ENCODE results near the gene MAST3.

The MAST3 gene

DNA sequence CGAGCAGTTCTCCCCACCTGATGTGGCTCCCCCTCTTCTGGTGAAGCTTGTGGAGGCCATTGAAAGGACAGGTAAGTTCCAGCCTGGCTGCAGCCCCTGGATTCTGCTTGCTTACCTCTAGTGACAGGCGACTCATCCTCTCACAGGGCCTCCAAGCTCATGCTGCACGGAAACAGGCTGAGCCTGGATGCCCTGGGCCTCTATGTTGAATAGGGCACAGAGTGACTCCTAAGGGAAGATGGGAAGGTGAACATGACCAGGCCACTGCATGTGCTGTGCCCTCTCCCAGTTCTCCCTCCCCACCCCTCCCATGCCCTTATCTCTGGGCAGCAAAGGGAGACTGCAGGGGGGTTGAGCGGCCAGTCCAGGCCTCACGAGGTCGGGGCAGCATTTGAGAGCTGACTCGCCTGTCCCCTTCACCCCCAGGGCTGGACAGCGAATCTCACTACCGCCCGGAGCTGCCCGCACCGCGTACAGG is 63.0 kb downstream of the MAST3 start:
- peak overlapping the region; percentile 78 for H3K4me3 ChIP-seq (ENCODE audit: low read length)
- no peaks in the 10 kb centered on the region for H4K20me1 ChIP-seq (ENCODE audit: insufficient read depth, low read length)
- peak overlapping the region; percentile 31 for H3K27ac ChIP-seq (ENCODE audit: low read length)
- H3K4me1 ChIP-seq (ENCODE audit: low read length): peaks cover 10% of the 10 kb centered on the region
- peak overlapping the region; percentile 94 for H3K4me2 ChIP-seq (ENCODE audit: low read length)
- H2AFZ ChIP-seq (ENCODE audit: low read depth, low read length): 0 out of 2 replicates have a peak overlapping the region, but pooled peaks have one; percentile 10
- no peaks in the 10 kb centered on the region for H3K27me3 ChIP-seq (ENCODE audit: low read depth, low read length)
- peak overlapping the region; percentile 82 for H3K9ac ChIP-seq (ENCODE audit: low read length)
- peaks cover 26% of the 10 kb centered on the region for H3K36me3 ChIP-seq (replicated peaks; ENCODE audit: low read depth, low read length)
- TF ChIP-seq EZH2phosphoT487 (IDR thresholded peaks at IDR 0.05; ENCODE audit: low read depth): no peak
- TF ChIP-seq, protein P1, sequence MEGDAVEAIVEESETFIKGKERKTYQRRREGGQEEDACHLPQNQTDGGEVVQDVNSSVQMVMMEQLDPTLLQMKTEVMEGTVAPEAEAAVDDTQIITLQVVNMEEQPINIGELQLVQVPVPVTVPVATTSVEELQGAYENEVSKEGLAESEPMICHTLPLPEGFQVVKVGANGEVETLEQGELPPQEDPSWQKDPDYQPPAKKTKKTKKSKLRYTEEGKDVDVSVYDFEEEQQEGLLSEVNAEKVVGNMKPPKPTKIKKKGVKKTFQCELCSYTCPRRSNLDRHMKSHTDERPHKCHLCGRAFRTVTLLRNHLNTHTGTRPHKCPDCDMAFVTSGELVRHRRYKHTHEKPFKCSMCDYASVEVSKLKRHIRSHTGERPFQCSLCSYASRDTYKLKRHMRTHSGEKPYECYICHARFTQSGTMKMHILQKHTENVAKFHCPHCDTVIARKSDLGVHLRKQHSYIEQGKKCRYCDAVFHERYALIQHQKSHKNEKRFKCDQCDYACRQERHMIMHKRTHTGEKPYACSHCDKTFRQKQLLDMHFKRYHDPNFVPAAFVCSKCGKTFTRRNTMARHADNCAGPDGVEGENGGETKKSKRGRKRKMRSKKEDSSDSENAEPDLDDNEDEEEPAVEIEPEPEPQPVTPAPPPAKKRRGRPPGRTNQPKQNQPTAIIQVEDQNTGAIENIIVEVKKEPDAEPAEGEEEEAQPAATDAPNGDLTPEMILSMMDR (IDR thresholded peaks at IDR 0.05; ENCODE audit: low read depth, low read length): no peak
- no peaks in the 10 kb centered on the region for H3K79me2 ChIP-seq (ENCODE audit: low read length)
- no peaks in the 10 kb centered on the region for H3K9me3 ChIP-seq (ENCODE audit: insufficient read depth, low read length)

DNA sequence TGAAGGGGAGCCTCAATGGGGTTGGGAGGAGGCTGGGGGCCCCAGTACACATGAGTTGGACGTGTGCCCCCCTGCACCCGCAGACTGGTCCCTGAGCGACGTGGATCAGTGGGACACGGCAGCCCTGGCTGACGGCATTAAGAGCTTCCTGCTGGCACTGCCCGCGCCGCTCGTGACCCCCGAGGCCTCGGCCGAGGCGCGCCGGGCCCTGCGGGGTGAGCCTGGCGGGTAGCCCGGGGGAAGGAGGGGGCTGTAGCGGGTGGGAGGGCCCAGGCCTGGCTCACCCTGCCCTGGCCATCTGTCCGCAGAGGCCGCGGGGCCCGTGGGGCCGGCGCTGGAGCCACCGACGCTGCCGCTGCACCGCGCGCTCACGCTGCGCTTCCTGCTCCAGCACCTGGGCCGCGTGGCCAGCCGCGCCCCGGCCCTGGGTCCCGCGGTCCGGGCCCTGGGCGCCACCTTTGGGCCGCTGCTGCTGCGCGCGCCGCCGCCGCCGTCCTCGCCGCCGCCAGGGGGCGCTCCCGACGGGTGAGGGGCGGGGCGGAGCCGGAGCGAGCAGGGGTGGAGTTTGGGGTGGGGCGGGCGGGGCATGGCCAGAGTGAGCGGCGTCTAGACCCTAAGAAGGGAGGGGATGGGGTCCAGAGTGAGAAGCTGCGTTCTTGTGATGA is 63.5 kb downstream of the MAST3 start:
- 0 out of 2 replicates have a peak overlapping the region, but pooled peaks have one; percentile 10 for H2AFZ ChIP-seq (ENCODE audit: low read depth, low read length)
- H3K27ac ChIP-seq (ENCODE audit: low read length): peak overlapping the region; percentile 31
- H3K79me2 ChIP-seq (ENCODE audit: low read length): no peaks in the 10 kb centered on the region
- TF ChIP-seq, protein P1 (IDR thresholded peaks at IDR 0.05; ENCODE audit: low read depth, low read length): peak; percentile 41
- TF ChIP-seq EZH2phosphoT487 (IDR thresholded peaks at IDR 0.05; ENCODE audit: low read depth): no peak
- H3K4me1 ChIP-seq (ENCODE audit: low read length): peaks cover 10% of the 10 kb centered on the region
- H3K9ac ChIP-seq (ENCODE audit: low read length): peak overlapping the region; percentile 82
- no peaks in the 10 kb centered on the region for H3K9me3 ChIP-seq (ENCODE audit: insufficient read depth, low read length)
- H4K20me1 ChIP-seq (ENCODE audit: insufficient read depth, low read length): no peaks in the 10 kb centered on the region
- H3K27me3 ChIP-seq (ENCODE audit: low read depth, low read length): no peaks in the 10 kb centered on the region
- peaks cover 25% of the 10 kb centered on the region for H3K36me3 ChIP-seq (replicated peaks; ENCODE audit: low read depth, low read length)
- peak overlapping the region; percentile 78 for H3K4me3 ChIP-seq (ENCODE audit: low read length)
- peak overlapping the region; percentile 94 for H3K4me2 ChIP-seq (ENCODE audit: low read length)

GRCh38 chr19:18161636-18162002 is 64.0 kb downstream of the MAST3 start:
- no peaks in the 10 kb centered on the region for H3K9me3 ChIP-seq (ENCODE audit: insufficient read depth, low read length)
- no peak overlapping the region for H3K27ac ChIP-seq (ENCODE audit: low read length)
- H2AFZ ChIP-seq (ENCODE audit: low read depth, low read length): no peak overlapping the region
- peaks cover 10% of the 10 kb centered on the region for H3K4me1 ChIP-seq (ENCODE audit: low read length)
- H3K27me3 ChIP-seq (ENCODE audit: low read depth, low read length): no peaks in the 10 kb centered on the region
- H3K36me3 ChIP-seq (replicated peaks; ENCODE audit: low read depth, low read length): peaks cover 20% of the 10 kb centered on the region
- no peak overlapping the region for H3K9ac ChIP-seq (ENCODE audit: low read length)
- TF ChIP-seq, protein P1 (IDR thresholded peaks at IDR 0.05; ENCODE audit: low read depth, low read length): no peak
- no peak for TF ChIP-seq EZH2phosphoT487 (IDR thresholded peaks at IDR 0.05; ENCODE audit: low read depth)
- no peaks in the 10 kb centered on the region for H4K20me1 ChIP-seq (ENCODE audit: insufficient read depth, low read length)
- no peaks in the 10 kb centered on the region for H3K79me2 ChIP-seq (ENCODE audit: low read length)
- H3K4me2 ChIP-seq (ENCODE audit: low read length): peak overlapping the region; percentile 52
- peak overlapping the region; percentile 43; the same call in 1 of the 2 replicates for H3K4me3 ChIP-seq (ENCODE audit: low read length)

- Histone ChIP-seq H3K36me3 (replicated peaks; ENCODE audit: low read depth, low read length) (peaks cover 35% of the 10 kb centered on the region), H3K27me3 (ENCODE audit: low read depth, low read length) (no peaks in the 10 kb centered on the region), H4K20me1 (ENCODE audit: insufficient read depth, low read length) (no peaks in the 10 kb centered on the region), H3K4me1 (ENCODE audit: low read length) (peaks cover 23% of the 10 kb centered on the region), H3K4me2 (ENCODE audit: low read length) (no peak overlapping the region), H3K4me3 (ENCODE audit: low read length) (no peak overlapping the region), H3K27ac (ENCODE audit: low read length) (no peak overlapping the region), H2AFZ (ENCODE audit: low read depth, low read length) (no peak overlapping the region), H3K79me2 (ENCODE audit: low read length) (no peaks in the 10 kb centered on the region), H3K9ac (ENCODE audit: low read length) (no peak overlapping the region), H3K9me3 (ENCODE audit: insufficient read depth, low read length) (no peaks in the 10 kb centered on the region)
- TF ChIP-seq, protein P1 (IDR thresholded peaks at IDR 0.05; ENCODE audit: low read depth, low read length): no peak
- TF ChIP-seq EZH2phosphoT487 (IDR thresholded peaks at IDR 0.05; ENCODE audit: low read depth): no peak
These were observed 66.5 kb downstream of the MAST3 start for GRCh38 chr19:18164072-18164471.
